HCT116 (cell line): ENCODE measurements around the gene FOXP2. TPM values are rescaled to one million over a fixed set of nuclear protein-coding genes. Genes with fewer than 3 reads are reported as not detected.

ENCODE experiments used
- ATAC-seq: fragments of 200-7000 bp; cut with Tn5 transposase; 2 replicates; pipeline ENCODE4 v1.9.1; 2020; ENCODE audit warnings: mild to moderate bottlenecking, moderate library complexity
- BruUV-seq: library from RNA; stranded (reverse); fragments of 400-500 nt; replicated peaks from 2 replicates; lab custom pipeline; 2021; lab: Mats Ljungman, UMichigan
- CTCF ChIA-PET: fragments of 300-600 bp; sonication (Branson Sonifier 250); formaldehyde crosslinking; loops from one replicate; lab custom pipeline; 2021; ENCODE audit warnings: antibody characterized with exemption; lab: Charles Lee
- POLR2A ChIA-PET: fragments of 300-600, 350-600 bp; sonication (Branson Sonifier 250); formaldehyde crosslinking; loops from one replicate; lab custom pipeline; 2021; ENCODE audit warnings: antibody characterized with exemption; lab: Charles Lee
- RAD21 ChIA-PET, 2 experiments: fragments of 300-600 bp; sonication (Branson Sonifier 250); formaldehyde crosslinking; loops; one replicate each; lab custom pipeline; 2023; ENCODE audit warnings: low total read pairs in 2 of 2; ENCODE audit not compliant: uncharacterized antibody in 2 of 2, unreplicated experiment in 2 of 2, low non-redundant PET in 1 of 2; lab: Charles Lee
- DNase-seq: peaks from one replicate; pipeline ENCODE4 v3.0.0-alpha.2; 2010; ENCODE audit warnings: low read depth, low spot score
- H2AFZ ChIP-seq: fragments of 200-600 bp; shearing (Covaris generic), sonication (generic); 2 replicates; pipeline ENCODE4 v1.6.1; 2017; ENCODE audit warnings: low read depth, mixed run types, mixed read lengths, antibody characterized with exemption, low read length; ENCODE audit not compliant: poor library complexity, severe bottlenecking
- H3K27ac ChIP-seq: 2 replicates; pipeline ENCODE4 v1.5.1; 2012; ENCODE audit warnings: low read depth, low read length
- H3K27me3 ChIP-seq: fragments of 200-600 bp; sonication (generic); 2 replicates; pipeline ENCODE4 v1.6.1; 2016; ENCODE audit warnings: mixed run types, low read length, mixed read lengths; ENCODE audit not compliant: insufficient read depth
- H3K36me3 ChIP-seq, 2 experiments: fragments of 200-500 bp in 1 of 2; fragments of 200-600 bp in 1 of 2; sonication (Bioruptor generic) in 1 of 2; sonication (generic) in 1 of 2; 2 replicates each; pipeline versions ENCODE4 v1.5.1 to v1.6.1; 2014 to 2016; ENCODE audit warnings: low read length in 2 of 2, inconsistent platforms in 1 of 2, mixed read lengths in 1 of 2, mixed run types in 1 of 2; ENCODE audit not compliant: insufficient read depth in 2 of 2, control insufficient read depth in 1 of 2
- H3K4me1 ChIP-seq, 2 experiments: fragments of 200-600 bp in 1 of 2; sonication (generic) in 1 of 2; 2 replicates each; pipeline versions ENCODE4 v1.5.1 to v1.6.1; 2012 to 2017; ENCODE audit warnings: low read length in 2 of 2, inconsistent platforms in 1 of 2, mild to moderate bottlenecking in 1 of 2, mixed read lengths in 1 of 2, mixed run types in 1 of 2, moderate library complexity in 1 of 2; ENCODE audit not compliant: insufficient read depth in 2 of 2, control insufficient read depth in 1 of 2
- H3K4me2 ChIP-seq: fragments of 200-600 bp; sonication (generic); 2 replicates; pipeline ENCODE4 v1.6.1; 2017; ENCODE audit warnings: mixed run types, low read length, mixed read lengths
- H3K4me3 ChIP-seq, 2 experiments: fragments of 200-600 bp in 1 of 2; sonication (generic) in 1 of 2; replicated peaks in 1 of 2; 2 replicates each; pipeline ENCODE4 v1.5.1; 2011 to 2016; ENCODE audit warnings: low read length in 2 of 2, control low read depth in 1 of 2, low read depth in 1 of 2, mild to moderate bottlenecking in 1 of 2, mixed read lengths in 1 of 2, mixed run types in 1 of 2
- H3K79me2 ChIP-seq: fragments of 200-600 bp; sonication (generic); 2 replicates; pipeline ENCODE4 v1.6.1; 2017; ENCODE audit warnings: mild to moderate bottlenecking, mixed run types, low read length, moderate library complexity, mixed read lengths; ENCODE audit not compliant: insufficient read depth
- H3K9ac ChIP-seq: fragments of 200-600 bp; sonication (generic); 2 replicates; pipeline ENCODE4 v1.6.1; 2016; ENCODE audit warnings: low read length, mixed read lengths
- H3K9me2 ChIP-seq: fragments of 200-600 bp; sonication (generic), shearing (Covaris generic); 2 replicates; pipeline ENCODE4 v1.6.1; 2017; ENCODE audit warnings: mixed run types, mild to moderate bottlenecking, moderate library complexity; ENCODE audit not compliant: insufficient read depth
- H3K9me3 ChIP-seq, 2 experiments: fragments of 200-500 bp in 1 of 2; fragments of 200-600 bp in 1 of 2; sonication (Bioruptor generic) in 1 of 2; sonication (generic) in 1 of 2; 2 replicates each; pipeline ENCODE4 v1.6.1; 2014 to 2017; ENCODE audit warnings: low read length in 2 of 2, mixed read lengths in 2 of 2, inconsistent platforms in 1 of 2, low read depth in 1 of 2, mild to moderate bottlenecking in 1 of 2, mixed run types in 1 of 2, moderate library complexity in 1 of 2; ENCODE audit not compliant: control insufficient read depth in 1 of 2, insufficient read depth in 1 of 2
- H4K20me1 ChIP-seq: fragments of 200-600 bp; sonication (generic), shearing (Covaris generic); 2 replicates; pipeline ENCODE4 v1.6.1; 2017; ENCODE audit warnings: mixed run types, mild to moderate bottlenecking, moderate library complexity; ENCODE audit not compliant: insufficient read depth
- CEBPB ChIP-seq: IDR thresholded peaks from 2 replicates; pipeline ENCODE4 v1.6.1; 2012; ENCODE audit warnings: low read depth
- EGR1 ChIP-seq: IDR thresholded peaks from 2 replicates; pipeline ENCODE4 v1.6.1; 2012; ENCODE audit warnings: low read depth
- ELF1 ChIP-seq: IDR thresholded peaks from 2 replicates; pipeline ENCODE4 v1.6.1; 2012; ENCODE audit warnings: low read depth, borderline replicate concordance
- EZH2phosphoT487 ChIP-seq: fragments of 200-600 bp; IDR thresholded peaks from 2 replicates; pipeline ENCODE4 v1.6.1; 2018; ENCODE audit warnings: antibody characterized with exemption, borderline replicate concordance
- FOSL1 ChIP-seq: IDR thresholded peaks from 2 replicates; pipeline ENCODE4 v1.6.1; 2012; ENCODE audit warnings: low read depth
- POLR2A ChIP-seq: IDR thresholded peaks from 2 replicates; pipeline ENCODE4 v1.7.0; 2011; ENCODE audit warnings: borderline replicate concordance; ENCODE audit not compliant: insufficient read depth, insufficient read length; ENCODE audit errors: extremely low read depth
- POLR2AphosphoS5 ChIP-seq: IDR thresholded peaks from 2 replicates; pipeline ENCODE4 v1.6.1; 2011; ENCODE audit warnings: mild to moderate bottlenecking, low read depth, low read length, moderate library complexity
- SIN3A ChIP-seq: IDR thresholded peaks from 2 replicates; pipeline ENCODE4 v1.6.1; 2012; ENCODE audit warnings: low read depth
- SP1 ChIP-seq: IDR thresholded peaks from 2 replicates; pipeline ENCODE4 v1.6.1; 2012; ENCODE audit warnings: low read depth
- SRF ChIP-seq: IDR thresholded peaks from 2 replicates; pipeline ENCODE4 v1.6.1; 2012; ENCODE audit warnings: low read depth
- TCF7L2 ChIP-seq: IDR thresholded peaks from 2 replicates; pipeline ENCODE4 v1.7.0; 2011; ENCODE audit warnings: borderline replicate concordance, inconsistent platforms; ENCODE audit not compliant: insufficient read depth, insufficient read length; ENCODE audit errors: extremely low read depth
- YY1 ChIP-seq: IDR thresholded peaks from 2 replicates; pipeline ENCODE4 v1.6.1; 2011; ENCODE audit warnings: low read length, low read depth, moderate library complexity, mild to moderate bottlenecking; ENCODE audit not compliant: insufficient replicate concordance; ENCODE audit errors: extremely low read depth
- ZFX ChIP-seq: fragments of 450-650 bp; IDR thresholded peaks from 2 replicates; pipeline ENCODE4 v1.6.1; 2017
- ZNF274 ChIP-seq: fragments of 200-500 bp; sonication (Bioruptor generic); IDR thresholded peaks from 2 replicates; pipeline ENCODE4 v1.6.1; 2014; ENCODE audit warnings: mild to moderate bottlenecking, low read depth, low read length, inconsistent platforms
- intact Hi-C: fragments of 100-400 bp; cut with micrococcal nuclease; formaldehyde crosslinking; loops from 2 replicates; pipeline ENCODE4 v1.10.0; 2022
- total RNA-seq: library from RNA; stranded (reverse); gene quantifications from one replicate; pipeline ENCODE4 v1.2.1, GENCODE V29; 2021; ENCODE audit not compliant: unreplicated experiment
- TF ChIP-seq, protein P1 (sequence below): IDR thresholded peaks from 2 replicates; pipeline ENCODE4 v1.6.1; 2012
- TF ChIP-seq, protein P2 (sequence below), 3 experiments: fragments of 200-600 bp in 1 of 3; sonication (generic) in 1 of 3; IDR thresholded peaks in 2 of 3; conservative IDR thresholded peaks in 1 of 3; 2 replicates each; pipeline ENCODE4 v1.5.1; 2012 to 2017; ENCODE audit warnings: low read depth in 2 of 3, low read length in 2 of 3, antibody characterized with exemption in 1 of 3, borderline replicate concordance in 1 of 3, control low read depth in 1 of 3, mild to moderate bottlenecking in 1 of 3, mixed read lengths in 1 of 3, mixed run types in 1 of 3, moderate library complexity in 1 of 3; ENCODE audit not compliant: insufficient read depth in 1 of 3
- TF ChIP-seq, protein P3 (sequence below): IDR thresholded peaks from 2 replicates; pipeline ENCODE4 v1.6.1; 2012; ENCODE audit warnings: low read depth
- TF ChIP-seq, protein P4 (sequence below): IDR thresholded peaks from 2 replicates; pipeline ENCODE4 v1.6.1; 2011; ENCODE audit warnings: mild to moderate bottlenecking, low read length, moderate library complexity; ENCODE audit not compliant: insufficient replicate concordance; ENCODE audit errors: extremely low read depth
- TF ChIP-seq, protein P5 (sequence below): IDR thresholded peaks from 2 replicates; pipeline ENCODE4 v1.6.1; 2012

FOXP2 gene
- total RNA-seq, 1 experiment from 2014 or later = 2.5 TPM

DNA sequence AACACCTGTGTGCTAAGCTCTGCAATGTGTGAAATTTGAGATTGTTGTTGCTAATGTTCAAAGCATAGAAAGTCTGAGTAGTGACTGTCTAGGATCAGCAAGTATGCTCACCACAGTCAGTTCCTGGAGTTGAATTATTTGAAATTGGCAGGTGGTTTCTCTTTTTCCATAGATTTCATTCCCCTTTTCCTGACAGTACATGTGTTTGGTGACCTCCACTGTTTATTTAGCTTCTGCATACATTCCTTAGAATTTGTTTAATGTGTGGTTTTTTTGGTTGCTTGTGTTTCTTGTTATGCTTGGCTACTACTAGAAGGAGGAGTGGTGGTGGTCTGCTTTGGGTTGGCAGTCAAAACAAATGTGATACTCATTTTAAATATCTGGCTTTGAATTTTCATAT lies 52.3 kb downstream of the FOXP2 start:
- no peak overlapping the region for H3K4me3 ChIP-seq
- POLR2A ChIA-PET = no interaction called here
- H3K4me2 ChIP-seq = no peak overlapping the region
- BruUV-seq = no TSS peak
- H3K9ac ChIP-seq = no peak overlapping the region
- no peaks in the 10 kb centered on the region for H3K79me2 ChIP-seq
- H3K27ac ChIP-seq = no peak overlapping the region
- no peaks in the 10 kb centered on the region for H3K36me3 ChIP-seq
- no peaks in the 10 kb centered on the region for H4K20me1 ChIP-seq
- intact Hi-C loops = no loop called here
- H3K9me3 ChIP-seq = no peaks in the 10 kb centered on the region
- no peaks in the 10 kb centered on the region for H3K9me2 ChIP-seq
- TF ChIP-seq, protein P1, sequence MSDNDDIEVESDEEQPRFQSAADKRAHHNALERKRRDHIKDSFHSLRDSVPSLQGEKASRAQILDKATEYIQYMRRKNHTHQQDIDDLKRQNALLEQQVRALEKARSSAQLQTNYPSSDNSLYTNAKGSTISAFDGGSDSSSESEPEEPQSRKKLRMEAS = no peak
- TF ChIP-seq, protein P2, sequence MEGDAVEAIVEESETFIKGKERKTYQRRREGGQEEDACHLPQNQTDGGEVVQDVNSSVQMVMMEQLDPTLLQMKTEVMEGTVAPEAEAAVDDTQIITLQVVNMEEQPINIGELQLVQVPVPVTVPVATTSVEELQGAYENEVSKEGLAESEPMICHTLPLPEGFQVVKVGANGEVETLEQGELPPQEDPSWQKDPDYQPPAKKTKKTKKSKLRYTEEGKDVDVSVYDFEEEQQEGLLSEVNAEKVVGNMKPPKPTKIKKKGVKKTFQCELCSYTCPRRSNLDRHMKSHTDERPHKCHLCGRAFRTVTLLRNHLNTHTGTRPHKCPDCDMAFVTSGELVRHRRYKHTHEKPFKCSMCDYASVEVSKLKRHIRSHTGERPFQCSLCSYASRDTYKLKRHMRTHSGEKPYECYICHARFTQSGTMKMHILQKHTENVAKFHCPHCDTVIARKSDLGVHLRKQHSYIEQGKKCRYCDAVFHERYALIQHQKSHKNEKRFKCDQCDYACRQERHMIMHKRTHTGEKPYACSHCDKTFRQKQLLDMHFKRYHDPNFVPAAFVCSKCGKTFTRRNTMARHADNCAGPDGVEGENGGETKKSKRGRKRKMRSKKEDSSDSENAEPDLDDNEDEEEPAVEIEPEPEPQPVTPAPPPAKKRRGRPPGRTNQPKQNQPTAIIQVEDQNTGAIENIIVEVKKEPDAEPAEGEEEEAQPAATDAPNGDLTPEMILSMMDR (IDR thresholded peaks at IDR 0.05 in 2 of 3, conservative IDR thresholded peaks at IDR 0.05 in 1 of 3; ENCODE audit: borderline replicate concordance in 1 of 3, insufficient read depth in 1 of 3, low read depth in 2 of 3, low read length in 2 of 3) = no peak
- TF ChIP-seq POLR2AphosphoS5 (no peak), POLR2A (no peak), ELF1 (no peak), EGR1 (no peak), EZH2phosphoT487 (no peak), SRF (no peak), FOSL1 (no peak), SP1 (no peak), SIN3A (no peak), ZNF274 (no peak), CEBPB (no peak), ZFX (no peak), TCF7L2 (no peak), YY1 (no peak)
- TF ChIP-seq, protein P3, sequence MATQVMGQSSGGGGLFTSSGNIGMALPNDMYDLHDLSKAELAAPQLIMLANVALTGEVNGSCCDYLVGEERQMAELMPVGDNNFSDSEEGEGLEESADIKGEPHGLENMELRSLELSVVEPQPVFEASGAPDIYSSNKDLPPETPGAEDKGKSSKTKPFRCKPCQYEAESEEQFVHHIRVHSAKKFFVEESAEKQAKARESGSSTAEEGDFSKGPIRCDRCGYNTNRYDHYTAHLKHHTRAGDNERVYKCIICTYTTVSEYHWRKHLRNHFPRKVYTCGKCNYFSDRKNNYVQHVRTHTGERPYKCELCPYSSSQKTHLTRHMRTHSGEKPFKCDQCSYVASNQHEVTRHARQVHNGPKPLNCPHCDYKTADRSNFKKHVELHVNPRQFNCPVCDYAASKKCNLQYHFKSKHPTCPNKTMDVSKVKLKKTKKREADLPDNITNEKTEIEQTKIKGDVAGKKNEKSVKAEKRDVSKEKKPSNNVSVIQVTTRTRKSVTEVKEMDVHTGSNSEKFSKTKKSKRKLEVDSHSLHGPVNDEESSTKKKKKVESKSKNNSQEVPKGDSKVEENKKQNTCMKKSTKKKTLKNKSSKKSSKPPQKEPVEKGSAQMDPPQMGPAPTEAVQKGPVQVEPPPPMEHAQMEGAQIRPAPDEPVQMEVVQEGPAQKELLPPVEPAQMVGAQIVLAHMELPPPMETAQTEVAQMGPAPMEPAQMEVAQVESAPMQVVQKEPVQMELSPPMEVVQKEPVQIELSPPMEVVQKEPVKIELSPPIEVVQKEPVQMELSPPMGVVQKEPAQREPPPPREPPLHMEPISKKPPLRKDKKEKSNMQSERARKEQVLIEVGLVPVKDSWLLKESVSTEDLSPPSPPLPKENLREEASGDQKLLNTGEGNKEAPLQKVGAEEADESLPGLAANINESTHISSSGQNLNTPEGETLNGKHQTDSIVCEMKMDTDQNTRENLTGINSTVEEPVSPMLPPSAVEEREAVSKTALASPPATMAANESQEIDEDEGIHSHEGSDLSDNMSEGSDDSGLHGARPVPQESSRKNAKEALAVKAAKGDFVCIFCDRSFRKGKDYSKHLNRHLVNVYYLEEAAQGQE = no peak
- TF ChIP-seq, protein P4, sequence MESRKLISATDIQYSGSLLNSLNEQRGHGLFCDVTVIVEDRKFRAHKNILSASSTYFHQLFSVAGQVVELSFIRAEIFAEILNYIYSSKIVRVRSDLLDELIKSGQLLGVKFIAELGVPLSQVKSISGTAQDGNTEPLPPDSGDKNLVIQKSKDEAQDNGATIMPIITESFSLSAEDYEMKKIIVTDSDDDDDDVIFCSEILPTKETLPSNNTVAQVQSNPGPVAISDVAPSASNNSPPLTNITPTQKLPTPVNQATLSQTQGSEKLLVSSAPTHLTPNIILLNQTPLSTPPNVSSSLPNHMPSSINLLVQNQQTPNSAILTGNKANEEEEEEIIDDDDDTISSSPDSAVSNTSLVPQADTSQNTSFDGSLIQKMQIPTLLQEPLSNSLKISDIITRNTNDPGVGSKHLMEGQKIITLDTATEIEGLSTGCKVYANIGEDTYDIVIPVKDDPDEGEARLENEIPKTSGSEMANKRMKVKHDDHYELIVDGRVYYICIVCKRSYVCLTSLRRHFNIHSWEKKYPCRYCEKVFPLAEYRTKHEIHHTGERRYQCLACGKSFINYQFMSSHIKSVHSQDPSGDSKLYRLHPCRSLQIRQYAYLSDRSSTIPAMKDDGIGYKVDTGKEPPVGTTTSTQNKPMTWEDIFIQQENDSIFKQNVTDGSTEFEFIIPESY = no peak
- TF ChIP-seq, protein P5, sequence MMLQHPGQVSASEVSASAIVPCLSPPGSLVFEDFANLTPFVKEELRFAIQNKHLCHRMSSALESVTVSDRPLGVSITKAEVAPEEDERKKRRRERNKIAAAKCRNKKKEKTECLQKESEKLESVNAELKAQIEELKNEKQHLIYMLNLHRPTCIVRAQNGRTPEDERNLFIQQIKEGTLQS = no peak
- TF ChIP-seq, all 23 proteins: peak for 0
- ATAC-seq = no peak
- H3K27me3 ChIP-seq = no peaks in the 10 kb centered on the region
- H3K4me1 ChIP-seq = no peaks in the 10 kb centered on the region
- DNase-seq = no peak
- RAD21 ChIA-PET = no interaction called here
- CTCF ChIA-PET = no interaction called here
- no peak overlapping the region for H2AFZ ChIP-seq
